Bronchial epithelial cell (primary cell): ENCODE results near the gene ELMO2. TPM values are rescaled to one million over a fixed set of nuclear protein-coding genes. Genes with fewer than 3 reads are reported as not detected.

Source experiments
- DNase-seq: peaks from one replicate; pipeline ENCODE4 v3.0.0-alpha.2; 2010; ENCODE audit warnings: low read depth
- FAIRE-seq: peaks from 2 replicates; lab custom pipeline; 2011; peaks lifted over from hg19 to GRCh38; lab: Jason Lieb, UNC
- H3K27me3 ChIP-seq: 2 replicates; pipeline ENCODE4 v1.5.1; 2011; ENCODE audit warnings: low read length; ENCODE audit not compliant: control insufficient read depth, insufficient read depth
- H3K36me3 ChIP-seq: 2 replicates; pipeline ENCODE4 v1.5.1; 2011; ENCODE audit warnings: low read length; ENCODE audit not compliant: control insufficient read depth, insufficient read depth
- H3K4me3 ChIP-seq: 2 replicates; pipeline ENCODE4 v1.5.1; 2011; ENCODE audit warnings: mild to moderate bottlenecking, low read depth, low read length, control low read depth
- total RNA-seq: library from RNA; depleted of rRNA; stranded (reverse); fragments of >200 nt; gene quantifications from 2 replicates; pipeline ENCODE4 v1.2.1, GENCODE V29; 2014
- TF ChIP-seq, protein P1 (sequence below): IDR thresholded peaks from 2 replicates; pipeline ENCODE4 v1.5.1; 2011; ENCODE audit warnings: mild to moderate bottlenecking, moderate library complexity, low read length, control low read depth, inconsistent platforms; ENCODE audit not compliant: insufficient read depth, severe bottlenecking

ELMO2 gene, protein sequence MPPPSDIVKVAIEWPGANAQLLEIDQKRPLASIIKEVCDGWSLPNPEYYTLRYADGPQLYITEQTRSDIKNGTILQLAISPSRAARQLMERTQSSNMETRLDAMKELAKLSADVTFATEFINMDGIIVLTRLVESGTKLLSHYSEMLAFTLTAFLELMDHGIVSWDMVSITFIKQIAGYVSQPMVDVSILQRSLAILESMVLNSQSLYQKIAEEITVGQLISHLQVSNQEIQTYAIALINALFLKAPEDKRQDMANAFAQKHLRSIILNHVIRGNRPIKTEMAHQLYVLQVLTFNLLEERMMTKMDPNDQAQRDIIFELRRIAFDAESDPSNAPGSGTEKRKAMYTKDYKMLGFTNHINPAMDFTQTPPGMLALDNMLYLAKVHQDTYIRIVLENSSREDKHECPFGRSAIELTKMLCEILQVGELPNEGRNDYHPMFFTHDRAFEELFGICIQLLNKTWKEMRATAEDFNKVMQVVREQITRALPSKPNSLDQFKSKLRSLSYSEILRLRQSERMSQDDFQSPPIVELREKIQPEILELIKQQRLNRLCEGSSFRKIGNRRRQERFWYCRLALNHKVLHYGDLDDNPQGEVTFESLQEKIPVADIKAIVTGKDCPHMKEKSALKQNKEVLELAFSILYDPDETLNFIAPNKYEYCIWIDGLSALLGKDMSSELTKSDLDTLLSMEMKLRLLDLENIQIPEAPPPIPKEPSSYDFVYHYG
- 15.5 and 21.1 TPM in 2 replicates for total RNA-seq

DNA sequence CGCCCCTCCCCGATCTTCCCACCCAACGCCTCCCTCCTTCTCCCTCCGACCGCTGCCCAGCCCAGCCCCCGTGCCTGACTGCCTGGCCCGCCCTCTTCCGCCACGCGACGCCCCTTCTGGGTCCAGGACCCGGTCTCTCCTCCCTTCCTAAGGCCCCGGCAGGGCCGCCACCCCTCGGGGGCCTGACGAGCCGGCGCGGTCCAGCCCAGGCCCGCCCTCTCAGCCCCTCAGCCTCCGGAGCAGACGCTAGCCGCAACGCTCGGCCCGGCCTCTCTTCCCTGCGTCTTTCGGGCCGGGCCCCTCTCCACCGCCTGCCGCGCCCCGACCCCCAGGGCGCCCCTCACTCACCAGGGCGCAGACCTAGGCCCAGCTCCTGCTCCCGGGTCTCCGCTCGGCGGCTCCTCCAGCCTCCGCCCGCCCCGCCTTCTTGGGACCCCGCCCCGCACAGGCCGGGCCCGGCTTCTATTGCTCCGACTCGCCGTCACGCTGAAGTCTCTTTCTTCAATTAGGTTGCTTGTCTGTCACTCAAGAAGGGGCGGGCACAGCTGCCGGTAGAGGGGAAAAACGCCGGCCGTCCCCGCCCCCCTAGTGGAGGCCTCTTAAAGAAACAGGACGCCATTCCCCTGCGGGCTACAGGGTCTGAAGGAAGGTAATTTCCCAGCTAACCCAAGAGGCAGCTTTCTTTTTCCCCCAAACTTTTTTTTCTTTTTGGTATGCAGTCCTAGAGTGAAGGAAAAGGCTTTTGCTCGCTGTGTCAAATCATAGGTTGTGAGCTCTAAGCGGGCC lies at the start of gene ELMO2:
Gene ELMO2, minus strand, starts transcription at position 416 of the 786 bp plus-strand sequence. CDS start 12,133 bp downstream, outside the sequence.
- Histone ChIP-seq H3K36me3 (no peaks in the 10 kb centered on the region), H3K4me3 (peak within 1 kb of the TSS; percentile 57), H3K27me3 (no peaks in the 10 kb centered on the region)
- FAIRE-seq (no peak), DNase-seq (peak; percentile 87)
- TF ChIP-seq, protein P1, sequence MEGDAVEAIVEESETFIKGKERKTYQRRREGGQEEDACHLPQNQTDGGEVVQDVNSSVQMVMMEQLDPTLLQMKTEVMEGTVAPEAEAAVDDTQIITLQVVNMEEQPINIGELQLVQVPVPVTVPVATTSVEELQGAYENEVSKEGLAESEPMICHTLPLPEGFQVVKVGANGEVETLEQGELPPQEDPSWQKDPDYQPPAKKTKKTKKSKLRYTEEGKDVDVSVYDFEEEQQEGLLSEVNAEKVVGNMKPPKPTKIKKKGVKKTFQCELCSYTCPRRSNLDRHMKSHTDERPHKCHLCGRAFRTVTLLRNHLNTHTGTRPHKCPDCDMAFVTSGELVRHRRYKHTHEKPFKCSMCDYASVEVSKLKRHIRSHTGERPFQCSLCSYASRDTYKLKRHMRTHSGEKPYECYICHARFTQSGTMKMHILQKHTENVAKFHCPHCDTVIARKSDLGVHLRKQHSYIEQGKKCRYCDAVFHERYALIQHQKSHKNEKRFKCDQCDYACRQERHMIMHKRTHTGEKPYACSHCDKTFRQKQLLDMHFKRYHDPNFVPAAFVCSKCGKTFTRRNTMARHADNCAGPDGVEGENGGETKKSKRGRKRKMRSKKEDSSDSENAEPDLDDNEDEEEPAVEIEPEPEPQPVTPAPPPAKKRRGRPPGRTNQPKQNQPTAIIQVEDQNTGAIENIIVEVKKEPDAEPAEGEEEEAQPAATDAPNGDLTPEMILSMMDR = no peak

GRCh38 chr20:46455729-46456128 lies 49.3 kb upstream of the ELMO2 start:
- FAIRE-seq (no peak), DNase-seq (no peak)
- Histone ChIP-seq H3K27me3 (no peaks in the 10 kb centered on the region), H3K4me3 (no peak overlapping the region), H3K36me3 (no peaks in the 10 kb centered on the region)
- TF ChIP-seq, protein P1 = no peak

- Histone ChIP-seq H3K27me3 (no peaks in the 10 kb centered on the region), H3K4me3 (no peak overlapping the region), H3K36me3 (no peaks in the 10 kb centered on the region)
- FAIRE-seq (no peak), DNase-seq (no peak)
- TF ChIP-seq, protein P1 = no peak
Measured at GRCh38 chr20:46446851-46447250, 40.4 kb upstream of the ELMO2 start.

DNA sequence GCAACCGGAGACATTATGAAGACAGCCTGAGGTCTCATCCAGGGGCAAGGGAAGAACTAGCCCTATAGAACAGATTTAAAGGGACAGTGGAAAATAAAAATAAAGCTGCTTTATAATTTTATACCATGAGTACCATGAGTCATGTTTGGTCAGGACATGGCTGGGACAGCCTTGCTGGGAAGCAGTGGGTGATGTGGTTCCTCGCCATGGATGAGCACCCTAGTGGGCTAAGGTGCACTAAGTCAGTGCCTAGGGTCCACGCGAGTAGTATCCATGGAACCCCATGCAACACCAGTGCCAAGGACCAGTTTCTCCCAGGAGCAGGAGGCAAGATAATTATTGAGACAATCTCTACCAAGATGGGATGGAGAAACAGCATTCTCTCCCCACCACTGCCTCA lies 33.4 kb upstream of the ELMO2 start:
- no peaks in the 10 kb centered on the region for H3K36me3 ChIP-seq
- H3K27me3 ChIP-seq = no peaks in the 10 kb centered on the region
- FAIRE-seq = no peak
- no peak for DNase-seq
- TF ChIP-seq, protein P1 = no peak
- H3K4me3 ChIP-seq = no peak overlapping the region

GRCh38 chr20:46438156-46438750 lies 31.8 kb upstream of the ELMO2 start:
- Histone ChIP-seq H3K4me3 (no peak overlapping the region), H3K36me3 (no peaks in the 10 kb centered on the region), H3K27me3 (no peaks in the 10 kb centered on the region)
- peak; percentile 83 for FAIRE-seq
- DNase-seq = peak; percentile 35
- TF ChIP-seq, protein P1 = peak; percentile 64
